Measurements from ENCODE around the gene PHF14. TPM values are rescaled to one million over a fixed set of nuclear protein-coding genes. Genes with fewer than 3 reads are reported as not detected.
"Not testable (repeated sequence)": the region's sequence is repeated elsewhere in the genome, so short reads cannot be mapped to it uniquely, and the experiment has no call there.

Gene PHF14
- total RNA-seq, 6 donors from 2014 or later, result 19.0 to 85.9 (median 24.0) TPM

DNA sequence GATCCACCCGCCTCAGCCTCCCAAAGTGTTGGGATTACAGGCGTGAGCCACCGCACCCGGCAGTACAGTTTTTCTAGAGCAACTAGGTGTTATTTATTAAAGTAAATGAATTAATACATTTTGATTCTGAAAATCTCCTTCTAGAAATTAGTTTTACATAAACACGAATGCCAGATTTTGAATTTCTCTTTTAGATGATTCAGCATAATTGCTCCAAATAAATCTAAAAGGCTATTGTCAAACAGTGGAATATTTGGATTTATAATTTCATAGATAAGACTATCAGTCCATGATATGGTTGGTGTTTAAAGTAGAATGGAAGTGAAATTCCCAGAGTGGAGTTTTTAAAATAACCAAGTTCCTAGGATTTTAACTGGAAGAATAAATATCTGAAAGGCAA, 1.5 kb upstream of the PHF14 start:
- H3K36me3 ChIP-seq, result no peaks in the 10 kb centered on the region
- H3K27ac ChIP-seq, result no peak overlapping the region
- H3K9me3 ChIP-seq, result no peaks in the 10 kb centered on the region
- ATAC-seq (ENCODE audit: low FRiP score in 2 of 2), result no peak
- TF ChIP-seq POLR2AphosphoS5 (IDR thresholded peaks at IDR 0.05) (no peak), CTCF (IDR thresholded peaks at IDR 0.05) (no peak), POLR2A (IDR thresholded peaks at IDR 0.05) (no peak), EP300 (IDR thresholded peaks at IDR 0.05) (no peak)
- H3K4me1 ChIP-seq, result peaks cover 7 to 16% (median 10%) of the 10 kb centered on the region in 4 donors
- WGBS, 2 donors, result 96 to 97% methylated on average over 5 of the region's 5 CpGs
- no peak for DNase-seq
- H3K4me3 ChIP-seq, result no peak overlapping the region
- no peaks in the 10 kb centered on the region for H3K27me3 ChIP-seq

- peak overlapping the region; percentile 78 to 90 (median 83) for H3K27ac ChIP-seq
- DNase-seq, result peak; percentile 40 to 87
- H3K4me1 ChIP-seq, result peaks cover 7 to 16% (median 10%) of the 10 kb centered on the region in 4 donors
- WGBS, 2 donors, result 1 to 2% methylated on average over 27 to 35 of the region's 47 CpGs
- H3K9me3 ChIP-seq, result no peaks in the 10 kb centered on the region
- H3K4me3 ChIP-seq, result peak overlapping the region; percentile 65 to 97 (median 81)
- H3K27me3 ChIP-seq, result no peaks in the 10 kb centered on the region
- peak; percentile 39 to 59 for ATAC-seq (ENCODE audit: low FRiP score in 2 of 2)
- no peaks in the 10 kb centered on the region for H3K36me3 ChIP-seq
- TF ChIP-seq POLR2A (IDR thresholded peaks at IDR 0.05) (no peak), POLR2AphosphoS5 (IDR thresholded peaks at IDR 0.05) (no peak), EP300 (IDR thresholded peaks at IDR 0.05) (no peak), CTCF (IDR thresholded peaks at IDR 0.05) (no peak)
These were observed 555 bp downstream of the PHF14 start for GRCh38 chr7:10973942-10974911.

DNA sequence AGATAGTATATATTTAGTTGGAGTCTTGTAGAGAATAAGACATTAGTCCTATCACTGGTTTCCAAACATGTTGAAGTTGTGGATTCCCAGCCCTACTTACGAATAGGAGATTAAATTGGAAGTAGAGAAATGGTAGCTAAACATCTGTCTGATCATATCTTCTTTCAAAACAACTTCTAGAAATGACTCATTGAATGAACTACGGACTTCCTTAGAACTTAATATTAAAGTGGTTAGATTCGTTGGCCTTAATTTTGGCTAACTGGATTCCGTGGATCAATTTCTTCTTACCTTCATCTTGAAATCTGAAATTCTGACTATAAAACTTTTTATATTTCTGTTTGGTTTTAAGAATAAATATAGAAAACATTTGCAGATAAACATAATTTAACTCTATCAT, 3.4 kb downstream of the PHF14 start:
- Histone ChIP-seq H3K36me3 (no peaks in the 10 kb centered on the region), H3K27me3 (no peaks in the 10 kb centered on the region), H3K9me3 (no peaks in the 10 kb centered on the region), H3K27ac (no peak overlapping the region), H3K4me3 (no peak overlapping the region), H3K4me1 (peaks cover 7 to 22% (median 10%) of the 10 kb centered on the region in 4 donors)
- 85 to 93% methylated on average over 4 of the region's 4 CpGs for WGBS, 2 donors
- DNase-seq (no peak), ATAC-seq (ENCODE audit: low FRiP score in 2 of 2) (no peak)
- no peak for TF ChIP-seq CTCF (IDR thresholded peaks at IDR 0.05)
- no peak for TF ChIP-seq POLR2AphosphoS5 (IDR thresholded peaks at IDR 0.05)
- TF ChIP-seq POLR2A (IDR thresholded peaks at IDR 0.05), result no peak
- no peak for TF ChIP-seq EP300 (IDR thresholded peaks at IDR 0.05)

DNA sequence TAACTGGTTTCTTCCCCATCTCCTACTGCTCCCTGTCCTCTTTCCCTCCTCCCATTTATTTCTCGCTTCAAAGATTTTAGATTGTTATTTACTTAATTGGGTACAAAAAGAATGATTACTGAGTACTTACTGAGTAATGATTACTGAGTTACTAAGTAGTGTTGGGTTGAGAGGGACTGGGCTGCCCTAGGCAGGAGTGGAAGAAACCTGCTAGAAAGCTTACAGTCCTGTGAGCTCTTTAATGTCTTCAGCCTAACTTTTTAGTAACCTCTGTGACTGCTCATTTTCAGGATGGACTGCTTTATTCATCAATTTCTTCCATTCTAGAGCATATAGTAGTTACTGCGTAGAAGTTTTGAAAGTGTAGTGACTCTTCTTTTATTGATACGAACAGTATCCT, 7.6 kb downstream of the PHF14 start:
- Histone ChIP-seq H3K27me3 (no peaks in the 10 kb centered on the region), H3K27ac (no peak overlapping the region), H3K36me3 (peaks cover 0 to 11% (median 3%) of the 10 kb centered on the region in 4 donors), H3K4me1 (peaks cover 0 to 6% (median 0%) of the 10 kb centered on the region in 4 donors), H3K9me3 (no peaks in the 10 kb centered on the region), H3K4me3 (no peak overlapping the region)
- no peak for DNase-seq
- TF ChIP-seq POLR2A (IDR thresholded peaks at IDR 0.05) (no peak), POLR2AphosphoS5 (IDR thresholded peaks at IDR 0.05) (no peak), EP300 (IDR thresholded peaks at IDR 0.05) (no peak), CTCF (IDR thresholded peaks at IDR 0.05) (no peak)
- ATAC-seq (ENCODE audit: low FRiP score in 2 of 2), result no peak
- 91 to 93% methylated on average over 3 of the region's 3 CpGs for WGBS, 2 donors

- not testable (repeated sequence) for ATAC-seq (ENCODE audit: low FRiP score in 2 of 2); DNase-seq
- WGBS, 2 donors, result 98% methylated on average over 6 of the region's 6 CpGs
These were observed 17.1 kb downstream of the PHF14 start for GRCh38 chr7:10990748-10991147.

GRCh38 chr7:10995482-10996166, 22.0 kb downstream of the PHF14 start:
- H3K27ac ChIP-seq; H3K27me3 ChIP-seq; ATAC-seq (ENCODE audit: low FRiP score in 2 of 2); H3K9me3 ChIP-seq; H3K4me3 ChIP-seq; H3K4me1 ChIP-seq: not testable (repeated sequence)
- 98 to 99% methylated on average over 17 to 27 of the region's 34 CpGs for WGBS, 2 donors
- peaks cover 0 to 36% (median 12%) of the 10 kb centered on the region in 4 donors for H3K36me3 ChIP-seq
- peak in 1 of 2 donors; percentile 68 for DNase-seq

More at GRCh38 chr7:10990748-10991147, 17.1 kb downstream of the PHF14 start:
- not testable (repeated sequence) for H3K27ac ChIP-seq, H3K4me1 ChIP-seq, H3K9me3 ChIP-seq, H3K27me3 ChIP-seq, H3K4me3 ChIP-seq
- H3K36me3 ChIP-seq, result peaks cover 0 to 39% (median 11%) of the 10 kb centered on the region in 4 donors
